ENCODE measurements around the gene BAIAP2L2.

The BAIAP2L2 gene

GRCh38 chr22:38107692-38108515 is 2.6 kb downstream of the BAIAP2L2 start:
- no peak overlapping the region for H3K27ac ChIP-seq (ENCODE audit: low read length, poor library complexity, severe bottlenecking)
- H2AFZ ChIP-seq (ENCODE audit: low read depth, low read length) = no peak overlapping the region
- H2BK5ac ChIP-seq (ENCODE audit: low read depth, low read length, poor library complexity, severe bottlenecking) = no peak overlapping the region
- no peak overlapping the region for H4K8ac ChIP-seq (ENCODE audit: low read length)
- no peak overlapping the region for H3K4me3 ChIP-seq (ENCODE audit: insufficient read depth in 1 of 2, low read depth in 1 of 2, low read length in 2 of 2)
- H3K23ac ChIP-seq (ENCODE audit: low read length in 2 of 2) = no peak overlapping the region
- no peak overlapping the region for H3K4me2 ChIP-seq (ENCODE audit: low read length, poor library complexity, severe bottlenecking)
- no peaks in the 10 kb centered on the region for H3K79me1 ChIP-seq (replicated peaks; ENCODE audit: low read length, poor library complexity, severe bottlenecking)
- H3K18ac ChIP-seq (ENCODE audit: low read depth in 1 of 2, low read length in 2 of 2) = no peak overlapping the region
- WGBS = 88% methylated on average over 17 of the region's 17 CpGs
- H2BK12ac ChIP-seq (ENCODE audit: low read length in 2 of 2) = no peak overlapping the region
- no peak overlapping the region for H3K9ac ChIP-seq (ENCODE audit: low read length)
- no peak overlapping the region for H3K14ac ChIP-seq (ENCODE audit: low read length in 2 of 2)
- no peak for DNase-seq
- H3K4me1 ChIP-seq (ENCODE audit: control insufficient read depth, insufficient read depth, low read depth, low read length) = peaks cover 19% of the 10 kb centered on the region
- H3K36me3 ChIP-seq (ENCODE audit: control insufficient read depth in 1 of 2, insufficient read depth in 2 of 2, low read depth in 1 of 2, low read length in 2 of 2) = peaks cover 0 to 19% of the 10 kb centered on the region in 2 experiments
- no peak overlapping the region for H2BK120ac ChIP-seq (ENCODE audit: low read depth, low read length)
- H3K27me3 ChIP-seq (ENCODE audit: control insufficient read depth in 1 of 2, insufficient read depth in 1 of 2, low read length in 2 of 2) = peaks cover 0 to 10% of the 10 kb centered on the region in 2 experiments
- no peak overlapping the region for H4K91ac ChIP-seq (ENCODE audit: low read length)
- H3K9me3 ChIP-seq (ENCODE audit: control insufficient read depth, low read length) = no peaks in the 10 kb centered on the region
- no peak overlapping the region for H3K4ac ChIP-seq (ENCODE audit: low read depth in 1 of 2, low read length in 2 of 2)
- H2BK15ac ChIP-seq (ENCODE audit: low read depth, poor library complexity, severe bottlenecking) = no peak overlapping the region
- no peak overlapping the region for H2AK5ac ChIP-seq (ENCODE audit: low read length, severe bottlenecking)

GRCh38 chr22:38106814-38107578 is 3.5 kb downstream of the BAIAP2L2 start:
- Histone ChIP-seq H3K18ac (ENCODE audit: low read depth in 1 of 2, low read length in 2 of 2) (no peak overlapping the region), H3K9me3 (ENCODE audit: control insufficient read depth, low read length) (no peaks in the 10 kb centered on the region), H3K79me1 (replicated peaks; ENCODE audit: low read length, poor library complexity, severe bottlenecking) (no peaks in the 10 kb centered on the region), H3K4me1 (ENCODE audit: control insufficient read depth, insufficient read depth, low read depth, low read length) (peaks cover 19% of the 10 kb centered on the region), H2BK5ac (ENCODE audit: low read depth, low read length, poor library complexity, severe bottlenecking) (no peak overlapping the region), H2BK12ac (ENCODE audit: low read length in 2 of 2) (no peak overlapping the region), H4K8ac (ENCODE audit: low read length) (no peak overlapping the region), H3K9ac (ENCODE audit: low read length) (no peak overlapping the region), H3K14ac (ENCODE audit: low read length in 2 of 2) (no peak overlapping the region), H3K27ac (ENCODE audit: low read length, poor library complexity, severe bottlenecking) (no peak overlapping the region), H3K4me3 (ENCODE audit: insufficient read depth in 1 of 2, low read depth in 1 of 2, low read length in 2 of 2) (no peak overlapping the region), H2BK120ac (ENCODE audit: low read depth, low read length) (no peak overlapping the region), H3K36me3 (ENCODE audit: control insufficient read depth in 1 of 2, insufficient read depth in 2 of 2, low read depth in 1 of 2, low read length in 2 of 2) (peaks cover 0 to 10% of the 10 kb centered on the region in 2 experiments), H3K4ac (ENCODE audit: low read depth in 1 of 2, low read length in 2 of 2) (no peak overlapping the region), H2AFZ (ENCODE audit: low read depth, low read length) (no peak overlapping the region), H4K91ac (ENCODE audit: low read length) (no peak overlapping the region), H3K23ac (ENCODE audit: low read length in 2 of 2) (no peak overlapping the region), H2BK15ac (ENCODE audit: low read depth, poor library complexity, severe bottlenecking) (peak overlapping the region; percentile 9), H3K4me2 (ENCODE audit: low read length, poor library complexity, severe bottlenecking) (no peak overlapping the region), H3K27me3 (ENCODE audit: control insufficient read depth in 1 of 2, insufficient read depth in 1 of 2, low read length in 2 of 2) (peaks cover 0 to 10% of the 10 kb centered on the region in 2 experiments), H2AK5ac (ENCODE audit: low read length, severe bottlenecking) (no peak overlapping the region)
- no peak for DNase-seq
- 75% methylated on average over 15 of the region's 17 CpGs for WGBS

GRCh38 chr22:38104084-38104483 is 6.4 kb downstream of the BAIAP2L2 start:
- H3K18ac ChIP-seq (ENCODE audit: low read depth in 1 of 2, low read length in 2 of 2) = no peak overlapping the region
- peak; percentile 34 for DNase-seq
- 76% methylated on average over 6 of the region's 6 CpGs for WGBS

GRCh38 chr22:38103641-38104040 is 6.8 kb downstream of the BAIAP2L2 start:
- Histone ChIP-seq H2BK120ac (ENCODE audit: low read depth, low read length) (no peak overlapping the region), H4K8ac (ENCODE audit: low read length) (no peak overlapping the region), H4K91ac (ENCODE audit: low read length) (no peak overlapping the region), H2AK5ac (ENCODE audit: low read length, severe bottlenecking) (no peak overlapping the region), H2BK15ac (ENCODE audit: low read depth, poor library complexity, severe bottlenecking) (no peak overlapping the region), H3K9ac (ENCODE audit: low read length) (no peak overlapping the region), H3K4me1 (ENCODE audit: control insufficient read depth, insufficient read depth, low read depth, low read length) (peaks cover 5% of the 10 kb centered on the region), H3K27ac (ENCODE audit: low read length, poor library complexity, severe bottlenecking) (no peak overlapping the region), H3K18ac (ENCODE audit: low read depth in 1 of 2, low read length in 2 of 2) (no peak overlapping the region), H3K27me3 (ENCODE audit: control insufficient read depth in 1 of 2, insufficient read depth in 1 of 2, low read length in 2 of 2) (no peaks in the 10 kb centered on the region), H3K4me3 (ENCODE audit: insufficient read depth in 1 of 2, low read depth in 1 of 2, low read length in 2 of 2) (no peak overlapping the region), H2BK5ac (ENCODE audit: low read depth, low read length, poor library complexity, severe bottlenecking) (no peak overlapping the region), H3K9me3 (ENCODE audit: control insufficient read depth, low read length) (no peaks in the 10 kb centered on the region), H2AFZ (ENCODE audit: low read depth, low read length) (no peak overlapping the region), H3K36me3 (ENCODE audit: control insufficient read depth in 1 of 2, insufficient read depth in 2 of 2, low read depth in 1 of 2, low read length in 2 of 2) (peaks cover 0 to under 1% of the 10 kb centered on the region in 2 experiments), H3K79me1 (replicated peaks; ENCODE audit: low read length, poor library complexity, severe bottlenecking) (no peaks in the 10 kb centered on the region), H3K14ac (ENCODE audit: low read length in 2 of 2) (no peak overlapping the region), H3K4me2 (ENCODE audit: low read length, poor library complexity, severe bottlenecking) (no peak overlapping the region), H2BK12ac (ENCODE audit: low read length in 2 of 2) (no peak overlapping the region), H3K23ac (ENCODE audit: low read length in 2 of 2) (no peak overlapping the region), H3K4ac (ENCODE audit: low read depth in 1 of 2, low read length in 2 of 2) (no peak overlapping the region)
- WGBS = 87% methylated on average over 6 of the region's 8 CpGs
- no peak for DNase-seq

More at GRCh38 chr22:38104084-38104483, 6.4 kb downstream of the BAIAP2L2 start:
- Histone ChIP-seq H3K4me2 (ENCODE audit: low read length, poor library complexity, severe bottlenecking) (no peak overlapping the region), H3K23ac (ENCODE audit: low read length in 2 of 2) (no peak overlapping the region), H3K4me3 (ENCODE audit: insufficient read depth in 1 of 2, low read depth in 1 of 2, low read length in 2 of 2) (no peak overlapping the region), H3K27me3 (ENCODE audit: control insufficient read depth in 1 of 2, insufficient read depth in 1 of 2, low read length in 2 of 2) (no peaks in the 10 kb centered on the region), H3K9me3 (ENCODE audit: control insufficient read depth, low read length) (no peaks in the 10 kb centered on the region), H2BK15ac (ENCODE audit: low read depth, poor library complexity, severe bottlenecking) (no peak overlapping the region), H3K36me3 (ENCODE audit: control insufficient read depth in 1 of 2, insufficient read depth in 2 of 2, low read depth in 1 of 2, low read length in 2 of 2) (peaks cover 0 to 4% of the 10 kb centered on the region in 2 experiments), H2BK5ac (ENCODE audit: low read depth, low read length, poor library complexity, severe bottlenecking) (no peak overlapping the region), H3K14ac (ENCODE audit: low read length in 2 of 2) (no peak overlapping the region), H3K27ac (ENCODE audit: low read length, poor library complexity, severe bottlenecking) (no peak overlapping the region), H2AFZ (ENCODE audit: low read depth, low read length) (no peak overlapping the region), H3K9ac (ENCODE audit: low read length) (no peak overlapping the region), H2BK120ac (ENCODE audit: low read depth, low read length) (no peak overlapping the region), H2AK5ac (ENCODE audit: low read length, severe bottlenecking) (no peak overlapping the region), H4K91ac (ENCODE audit: low read length) (no peak overlapping the region), H3K4ac (ENCODE audit: low read depth in 1 of 2, low read length in 2 of 2) (no peak overlapping the region), H2BK12ac (ENCODE audit: low read length in 2 of 2) (no peak overlapping the region), H3K4me1 (ENCODE audit: control insufficient read depth, insufficient read depth, low read depth, low read length) (peaks cover 2% of the 10 kb centered on the region), H3K79me1 (replicated peaks; ENCODE audit: low read length, poor library complexity, severe bottlenecking) (no peaks in the 10 kb centered on the region), H4K8ac (ENCODE audit: low read length) (no peak overlapping the region)
